Lower leg skin (tissue), 4 donors: ENCODE results near the gene KCNMB4. TPM values are rescaled to one million over a fixed set of nuclear protein-coding genes. Genes with fewer than 3 reads are reported as not detected.
"Not testable (repeated sequence)": the region's sequence is repeated elsewhere in the genome, so short reads cannot be mapped to it uniquely, and the experiment has no call there.

Experiments used
- DNase-seq, 2 donors: peaks; one replicate each; pipeline ENCODE4 v3.0.0-alpha.2; 2019; ENCODE audit warnings: low spot score in 2 of 2
- H3K4me3 ChIP-seq: fragments of 200-600 bp; sonication (generic); 2 replicates; pipeline ENCODE4 v1.5.1; 2017; ENCODE audit warnings: mild to moderate bottlenecking, low read depth; ENCODE audit not compliant: poor library complexity, severe bottlenecking
- POLR2A ChIP-seq, 2 donors: fragments of 450-650 bp; IDR thresholded peaks; one replicate each; pipeline ENCODE4 v1.6.1; 2016 to 2017; ENCODE audit warnings: antibody characterized with exemption in 2 of 2, mild to moderate bottlenecking in 1 of 2, moderate library complexity in 1 of 2
- WGBS, 2 donors: methylation state at CpG; one replicate each; pipeline ENCODE4 v1.1.5; 2018; 5-methylcytosine and 5-hydroxymethylcytosine counted together
- intact Hi-C: fragments of 100-400 bp; cut with DNase I; formaldehyde crosslinking; loops from one replicate; pipeline ENCODE4 v1.15.0; 2023; ENCODE audit warnings: low total_unique reads
- total RNA-seq, 4 donors: library from RNA; depleted of rRNA; stranded (reverse); fragments of >200 nt; gene quantifications; one replicate each; pipeline ENCODE4 v1.1.0, GENCODE V29; 2016
- TF ChIP-seq, protein P1 (sequence below), 3 donors: fragments of 450-650 bp; IDR thresholded peaks; one replicate each; pipeline ENCODE4 v1.5.1; 2016; ENCODE audit warnings: antibody characterized with exemption in 3 of 3, mild to moderate bottlenecking in 3 of 3, moderate library complexity in 2 of 3

KCNMB4 gene
- total RNA-seq, 4 donors from 2014 or later: 3.2 to 4.4 (median 4.0) TPM

DNA sequence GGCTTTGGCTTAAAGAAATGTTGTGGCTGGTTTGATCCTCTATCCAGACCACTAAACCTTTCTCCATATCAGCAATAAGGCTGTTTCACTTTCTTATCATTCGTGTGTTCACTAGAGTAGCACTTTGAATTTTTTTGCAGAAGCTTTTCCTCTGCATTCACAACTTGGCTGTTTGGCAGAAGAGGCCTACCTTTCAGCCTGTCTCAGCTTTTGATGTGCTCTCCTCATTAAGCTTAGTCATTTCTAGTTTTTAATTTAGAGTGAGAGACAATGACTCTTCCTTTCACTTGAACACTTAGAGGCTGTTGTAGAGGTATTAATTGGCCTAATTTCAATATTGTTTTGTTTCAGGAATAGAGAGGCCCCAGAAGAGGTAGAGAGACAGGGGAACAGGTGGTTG, 13.8 kb downstream of the KCNMB4 start:
- 87 to 94% methylated on average over 1 of the region's 1 CpG for WGBS, 2 donors
- DNase-seq: no peak
- TF ChIP-seq, protein P1, sequence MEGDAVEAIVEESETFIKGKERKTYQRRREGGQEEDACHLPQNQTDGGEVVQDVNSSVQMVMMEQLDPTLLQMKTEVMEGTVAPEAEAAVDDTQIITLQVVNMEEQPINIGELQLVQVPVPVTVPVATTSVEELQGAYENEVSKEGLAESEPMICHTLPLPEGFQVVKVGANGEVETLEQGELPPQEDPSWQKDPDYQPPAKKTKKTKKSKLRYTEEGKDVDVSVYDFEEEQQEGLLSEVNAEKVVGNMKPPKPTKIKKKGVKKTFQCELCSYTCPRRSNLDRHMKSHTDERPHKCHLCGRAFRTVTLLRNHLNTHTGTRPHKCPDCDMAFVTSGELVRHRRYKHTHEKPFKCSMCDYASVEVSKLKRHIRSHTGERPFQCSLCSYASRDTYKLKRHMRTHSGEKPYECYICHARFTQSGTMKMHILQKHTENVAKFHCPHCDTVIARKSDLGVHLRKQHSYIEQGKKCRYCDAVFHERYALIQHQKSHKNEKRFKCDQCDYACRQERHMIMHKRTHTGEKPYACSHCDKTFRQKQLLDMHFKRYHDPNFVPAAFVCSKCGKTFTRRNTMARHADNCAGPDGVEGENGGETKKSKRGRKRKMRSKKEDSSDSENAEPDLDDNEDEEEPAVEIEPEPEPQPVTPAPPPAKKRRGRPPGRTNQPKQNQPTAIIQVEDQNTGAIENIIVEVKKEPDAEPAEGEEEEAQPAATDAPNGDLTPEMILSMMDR (IDR thresholded peaks at IDR 0.05): no peak
- TF ChIP-seq POLR2A (IDR thresholded peaks at IDR 0.05): no peak
- H3K4me3 ChIP-seq: no peak overlapping the region
- intact Hi-C loops: no loop called here

GRCh38 chr12:70383484-70383883, 17.4 kb downstream of the KCNMB4 start:
- DNase-seq: no peak
- H3K4me3 ChIP-seq: no peak overlapping the region
- TF ChIP-seq POLR2A (IDR thresholded peaks at IDR 0.05): no peak
- TF ChIP-seq, protein P1 (IDR thresholded peaks at IDR 0.05): no peak
- WGBS, 2 donors: 94 to 98% methylated on average over 4 of the region's 4 CpGs
- intact Hi-C loops: no loop called here

DNA sequence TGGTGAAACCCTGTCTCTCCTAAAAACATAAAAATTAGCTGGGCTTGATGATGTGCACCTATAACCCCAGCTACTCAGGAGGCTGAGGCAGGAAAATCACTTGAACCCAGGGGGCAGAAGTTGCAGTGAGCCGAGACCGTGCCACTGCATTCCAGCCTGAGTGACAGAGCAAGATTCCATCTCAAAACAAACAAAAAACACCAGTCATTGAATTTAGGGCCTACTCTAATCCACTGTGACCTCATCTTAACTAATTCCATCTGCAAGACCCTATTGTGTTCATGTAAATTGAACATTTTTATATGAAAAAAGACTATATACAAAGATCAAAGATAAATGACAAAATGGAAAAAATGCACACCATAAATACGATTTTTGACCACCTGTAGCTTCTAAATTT, 17.8 kb downstream of the KCNMB4 start:
- intact Hi-C loops: no loop called here
- no peak for TF ChIP-seq POLR2A (IDR thresholded peaks at IDR 0.05)
- TF ChIP-seq, protein P1 (IDR thresholded peaks at IDR 0.05): no peak
- WGBS, 2 donors: 81 to 85% methylated on average over 3 of the region's 3 CpGs
- H3K4me3 ChIP-seq: no peak overlapping the region
- no peak for DNase-seq

GRCh38 chr12:70386771-70387170, 20.7 kb downstream of the KCNMB4 start:
- no peak overlapping the region for H3K4me3 ChIP-seq
- WGBS, 2 donors: 87 to 97% methylated on average over 1 of the region's 1 CpG
- intact Hi-C loops: no loop called here
- DNase-seq: no peak
- no peak for TF ChIP-seq POLR2A (IDR thresholded peaks at IDR 0.05)
- TF ChIP-seq, protein P1 (IDR thresholded peaks at IDR 0.05): no peak

DNA sequence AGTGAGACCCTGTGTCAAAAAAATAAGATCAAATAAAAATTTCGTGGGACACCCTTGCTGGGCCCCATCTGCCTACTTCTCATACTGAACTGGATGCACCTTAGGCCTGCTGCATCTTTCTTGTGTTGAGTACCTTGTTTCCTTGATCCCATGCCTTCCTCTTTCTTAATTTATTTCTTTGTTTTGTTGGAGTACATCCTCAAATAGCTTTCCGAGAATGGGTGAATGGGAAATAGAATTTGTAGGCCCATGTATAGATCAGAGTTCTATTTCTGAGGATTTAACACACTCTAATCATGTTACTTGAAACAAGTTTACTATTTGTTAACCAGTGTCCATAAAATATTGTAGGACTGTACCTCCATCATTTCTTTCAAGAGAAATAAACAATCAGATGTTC, 23.6 kb downstream of the KCNMB4 start:
- 95 to 96% methylated on average over 2 of the region's 2 CpGs for WGBS, 2 donors
- DNase-seq: no peak
- intact Hi-C loops: no loop called here
- no peak overlapping the region for H3K4me3 ChIP-seq
- TF ChIP-seq POLR2A (IDR thresholded peaks at IDR 0.05): no peak
- TF ChIP-seq, protein P1 (IDR thresholded peaks at IDR 0.05): no peak

- DNase-seq, intact Hi-C loops, H3K4me3 ChIP-seq: not testable (repeated sequence)
- 59 to 88% methylated on average over 1 of the region's 1 CpG for WGBS, 2 donors
Measured at GRCh38 chr12:70392631-70393030, 26.5 kb downstream of the KCNMB4 start.
